ENCODE measurements around the gene CDC42BPA. TPM values are rescaled to one million over a fixed set of nuclear protein-coding genes. Genes with fewer than 3 reads are reported as not detected.

Gene CDC42BPA
- polyA plus RNA-seq, 1 donor from 2014 or later = 22.9 TPM

DNA sequence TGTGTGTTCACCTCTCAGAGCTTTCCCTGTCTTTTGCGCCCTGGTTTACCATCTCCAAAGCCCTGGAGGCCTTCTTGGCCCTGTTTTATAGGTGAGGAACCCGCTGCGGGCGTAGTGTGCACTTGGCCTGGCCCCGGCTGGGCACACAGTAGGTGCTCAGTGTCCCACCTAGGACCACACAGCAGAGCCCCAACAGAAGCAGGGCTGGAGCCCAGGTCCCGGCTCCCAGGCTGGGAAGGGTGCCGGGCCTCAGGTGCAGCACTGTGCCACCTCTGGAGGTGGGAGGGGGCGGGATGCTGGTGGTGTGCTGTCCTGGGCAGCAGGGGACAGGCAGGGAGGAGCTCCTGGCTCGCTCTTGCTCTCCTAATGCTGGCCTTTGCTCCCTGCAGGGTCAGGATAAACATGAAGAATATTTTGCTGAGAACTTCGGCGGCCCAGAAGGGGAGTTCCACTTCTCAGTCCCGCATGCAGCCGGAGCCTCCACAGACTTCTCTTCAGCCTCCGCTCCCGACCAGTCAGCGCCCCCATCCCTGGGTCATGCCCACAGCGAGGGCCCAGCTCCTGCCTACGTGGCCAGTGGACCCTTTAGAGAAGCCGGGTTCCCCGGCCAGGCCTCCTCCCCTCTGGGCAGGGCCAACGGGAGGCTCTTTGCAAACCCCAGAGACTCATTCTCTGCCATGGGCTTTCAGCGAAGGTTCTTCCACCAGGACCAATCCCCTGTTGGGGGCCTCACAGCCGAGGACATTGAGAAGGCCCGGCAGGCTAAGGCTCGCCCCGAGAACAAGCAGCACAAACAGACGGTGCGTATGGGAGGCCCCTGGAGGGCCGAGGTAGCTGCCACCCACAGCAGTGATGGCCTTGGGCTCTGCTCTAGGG, 353.4 kb downstream of the CDC42BPA start:
- no peak overlapping the region for H3K4me3 ChIP-seq (ENCODE audit: low read length)
- no peaks in the 10 kb centered on the region for H3K9me2 ChIP-seq (ENCODE audit: insufficient read depth, low read length)
- no peak overlapping the region for H3K9ac ChIP-seq (ENCODE audit: low read length)
- no peaks in the 10 kb centered on the region for H3K79me2 ChIP-seq (replicated peaks; ENCODE audit: insufficient read depth, low read length)
- no peaks in the 10 kb centered on the region for H3F3A ChIP-seq (ENCODE audit: insufficient read depth, low read length, poor library complexity, severe bottlenecking)
- TF ChIP-seq RAD21 (conservative IDR thresholded peaks at IDR 0.05) (no peak), CTCF (IDR thresholded peaks at IDR 0.05; ENCODE audit: poor library complexity, severe bottlenecking) (no peak), EZH2 (IDR thresholded peaks at IDR 0.05; ENCODE audit: borderline replicate concordance, insufficient read depth, low read length, poor library complexity, severe bottlenecking) (no peak), SMC3 (conservative IDR thresholded peaks at IDR 0.05; ENCODE audit: poor library complexity) (no peak), POLR2AphosphoS5 (IDR thresholded peaks at IDR 0.05) (no peak)
- TF ChIP-seq, protein P1, sequence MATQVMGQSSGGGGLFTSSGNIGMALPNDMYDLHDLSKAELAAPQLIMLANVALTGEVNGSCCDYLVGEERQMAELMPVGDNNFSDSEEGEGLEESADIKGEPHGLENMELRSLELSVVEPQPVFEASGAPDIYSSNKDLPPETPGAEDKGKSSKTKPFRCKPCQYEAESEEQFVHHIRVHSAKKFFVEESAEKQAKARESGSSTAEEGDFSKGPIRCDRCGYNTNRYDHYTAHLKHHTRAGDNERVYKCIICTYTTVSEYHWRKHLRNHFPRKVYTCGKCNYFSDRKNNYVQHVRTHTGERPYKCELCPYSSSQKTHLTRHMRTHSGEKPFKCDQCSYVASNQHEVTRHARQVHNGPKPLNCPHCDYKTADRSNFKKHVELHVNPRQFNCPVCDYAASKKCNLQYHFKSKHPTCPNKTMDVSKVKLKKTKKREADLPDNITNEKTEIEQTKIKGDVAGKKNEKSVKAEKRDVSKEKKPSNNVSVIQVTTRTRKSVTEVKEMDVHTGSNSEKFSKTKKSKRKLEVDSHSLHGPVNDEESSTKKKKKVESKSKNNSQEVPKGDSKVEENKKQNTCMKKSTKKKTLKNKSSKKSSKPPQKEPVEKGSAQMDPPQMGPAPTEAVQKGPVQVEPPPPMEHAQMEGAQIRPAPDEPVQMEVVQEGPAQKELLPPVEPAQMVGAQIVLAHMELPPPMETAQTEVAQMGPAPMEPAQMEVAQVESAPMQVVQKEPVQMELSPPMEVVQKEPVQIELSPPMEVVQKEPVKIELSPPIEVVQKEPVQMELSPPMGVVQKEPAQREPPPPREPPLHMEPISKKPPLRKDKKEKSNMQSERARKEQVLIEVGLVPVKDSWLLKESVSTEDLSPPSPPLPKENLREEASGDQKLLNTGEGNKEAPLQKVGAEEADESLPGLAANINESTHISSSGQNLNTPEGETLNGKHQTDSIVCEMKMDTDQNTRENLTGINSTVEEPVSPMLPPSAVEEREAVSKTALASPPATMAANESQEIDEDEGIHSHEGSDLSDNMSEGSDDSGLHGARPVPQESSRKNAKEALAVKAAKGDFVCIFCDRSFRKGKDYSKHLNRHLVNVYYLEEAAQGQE (IDR thresholded peaks at IDR 0.05; ENCODE audit: borderline replicate concordance) = no peak
- H3K36me3 ChIP-seq (ENCODE audit: insufficient read depth, low read length) = no peaks in the 10 kb centered on the region
- no peak overlapping the region for H3K27ac ChIP-seq (ENCODE audit: low read length)
- no peak overlapping the region for H2AFZ ChIP-seq (ENCODE audit: low read depth, low read length)
- no peak overlapping the region for H3K4me2 ChIP-seq (ENCODE audit: low read length)
- no peaks in the 10 kb centered on the region for H3K9me3 ChIP-seq (ENCODE audit: low read length)
- no peaks in the 10 kb centered on the region for H4K20me1 ChIP-seq (ENCODE audit: insufficient read depth)
- no peaks in the 10 kb centered on the region for H3K27me3 ChIP-seq (ENCODE audit: insufficient read depth, low read depth, low read length)

- Histone ChIP-seq H3K27me3 (ENCODE audit: insufficient read depth, low read depth, low read length) (no peaks in the 10 kb centered on the region), H3K4me2 (ENCODE audit: low read length) (no peak overlapping the region), H2AFZ (ENCODE audit: low read depth, low read length) (no peak overlapping the region), H3K79me2 (replicated peaks; ENCODE audit: insufficient read depth, low read length) (no peaks in the 10 kb centered on the region), H3K9ac (ENCODE audit: low read length) (no peak overlapping the region), H3F3A (ENCODE audit: insufficient read depth, low read length, poor library complexity, severe bottlenecking) (no peaks in the 10 kb centered on the region), H3K9me3 (ENCODE audit: low read length) (no peaks in the 10 kb centered on the region), H3K9me2 (ENCODE audit: insufficient read depth, low read length) (no peaks in the 10 kb centered on the region), H4K20me1 (ENCODE audit: insufficient read depth) (no peaks in the 10 kb centered on the region), H3K4me3 (ENCODE audit: low read length) (no peak overlapping the region), H3K27ac (ENCODE audit: low read length) (no peak overlapping the region), H3K36me3 (ENCODE audit: insufficient read depth, low read length) (no peaks in the 10 kb centered on the region)
- TF ChIP-seq CTCF (IDR thresholded peaks at IDR 0.05; ENCODE audit: poor library complexity, severe bottlenecking) (no peak), SMC3 (conservative IDR thresholded peaks at IDR 0.05; ENCODE audit: poor library complexity) (no peak), EZH2 (IDR thresholded peaks at IDR 0.05; ENCODE audit: borderline replicate concordance, insufficient read depth, low read length, poor library complexity, severe bottlenecking) (no peak), RAD21 (conservative IDR thresholded peaks at IDR 0.05) (no peak), TAF1 (IDR thresholded peaks at IDR 0.05; ENCODE audit: low read depth) (no peak)
- TF ChIP-seq, protein P1 (IDR thresholded peaks at IDR 0.05; ENCODE audit: borderline replicate concordance) = no peak
Observed at GRCh38 chr1:226964068-226964425, 354.2 kb downstream of the CDC42BPA start.
